HCT116 (cell line): ENCODE data around the gene TBC1D2B. TPM values are rescaled to one million over a fixed set of nuclear protein-coding genes. Genes with fewer than 3 reads are reported as not detected.

ENCODE experiments used
- ATAC-seq: fragments of 200-7000 bp; cut with Tn5 transposase; 2 replicates; pipeline ENCODE4 v1.9.1; 2020; ENCODE audit warnings: mild to moderate bottlenecking, moderate library complexity
- BruUV-seq: library from RNA; stranded (reverse); fragments of 400-500 nt; replicated peaks from 2 replicates; lab custom pipeline; 2021; lab: Mats Ljungman, UMichigan
- CTCF ChIA-PET: fragments of 300-600 bp; sonication (Branson Sonifier 250); formaldehyde crosslinking; loops from one replicate; lab custom pipeline; 2021; ENCODE audit warnings: antibody characterized with exemption; lab: Charles Lee
- POLR2A ChIA-PET: fragments of 300-600, 350-600 bp; sonication (Branson Sonifier 250); formaldehyde crosslinking; loops from one replicate; lab custom pipeline; 2021; ENCODE audit warnings: antibody characterized with exemption; lab: Charles Lee
- RAD21 ChIA-PET, 2 experiments: fragments of 300-600 bp; sonication (Branson Sonifier 250); formaldehyde crosslinking; loops; one replicate each; lab custom pipeline; 2023; ENCODE audit warnings: low total read pairs in 2 of 2; ENCODE audit not compliant: uncharacterized antibody in 2 of 2, unreplicated experiment in 2 of 2, low non-redundant PET in 1 of 2; lab: Charles Lee
- DNase-seq: peaks from one replicate; pipeline ENCODE4 v3.0.0-alpha.2; 2010; ENCODE audit warnings: low read depth, low spot score
- H2AFZ ChIP-seq: fragments of 200-600 bp; shearing (Covaris generic), sonication (generic); 2 replicates; pipeline ENCODE4 v1.6.1; 2017; ENCODE audit warnings: low read depth, mixed run types, mixed read lengths, antibody characterized with exemption, low read length; ENCODE audit not compliant: poor library complexity, severe bottlenecking
- H3K27ac ChIP-seq: 2 replicates; pipeline ENCODE4 v1.5.1; 2012; ENCODE audit warnings: low read depth, low read length
- H3K27me3 ChIP-seq: fragments of 200-600 bp; sonication (generic); 2 replicates; pipeline ENCODE4 v1.6.1; 2016; ENCODE audit warnings: mixed run types, low read length, mixed read lengths; ENCODE audit not compliant: insufficient read depth
- H3K36me3 ChIP-seq, 2 experiments: fragments of 200-500 bp in 1 of 2; fragments of 200-600 bp in 1 of 2; sonication (Bioruptor generic) in 1 of 2; sonication (generic) in 1 of 2; 2 replicates each; pipeline versions ENCODE4 v1.5.1 to v1.6.1; 2014 to 2016; ENCODE audit warnings: low read length in 2 of 2, inconsistent platforms in 1 of 2, mixed read lengths in 1 of 2, mixed run types in 1 of 2; ENCODE audit not compliant: insufficient read depth in 2 of 2, control insufficient read depth in 1 of 2
- H3K4me1 ChIP-seq, 2 experiments: fragments of 200-600 bp in 1 of 2; sonication (generic) in 1 of 2; 2 replicates each; pipeline versions ENCODE4 v1.5.1 to v1.6.1; 2012 to 2017; ENCODE audit warnings: low read length in 2 of 2, inconsistent platforms in 1 of 2, mild to moderate bottlenecking in 1 of 2, mixed read lengths in 1 of 2, mixed run types in 1 of 2, moderate library complexity in 1 of 2; ENCODE audit not compliant: insufficient read depth in 2 of 2, control insufficient read depth in 1 of 2
- H3K4me2 ChIP-seq: fragments of 200-600 bp; sonication (generic); 2 replicates; pipeline ENCODE4 v1.6.1; 2017; ENCODE audit warnings: mixed run types, low read length, mixed read lengths
- H3K4me3 ChIP-seq, 2 experiments: fragments of 200-600 bp in 1 of 2; sonication (generic) in 1 of 2; replicated peaks in 1 of 2; 2 replicates each; pipeline ENCODE4 v1.5.1; 2011 to 2016; ENCODE audit warnings: low read length in 2 of 2, control low read depth in 1 of 2, low read depth in 1 of 2, mild to moderate bottlenecking in 1 of 2, mixed read lengths in 1 of 2, mixed run types in 1 of 2
- H3K79me2 ChIP-seq: fragments of 200-600 bp; sonication (generic); 2 replicates; pipeline ENCODE4 v1.6.1; 2017; ENCODE audit warnings: mild to moderate bottlenecking, mixed run types, low read length, moderate library complexity, mixed read lengths; ENCODE audit not compliant: insufficient read depth
- H3K9ac ChIP-seq: fragments of 200-600 bp; sonication (generic); 2 replicates; pipeline ENCODE4 v1.6.1; 2016; ENCODE audit warnings: low read length, mixed read lengths
- H3K9me2 ChIP-seq: fragments of 200-600 bp; sonication (generic), shearing (Covaris generic); 2 replicates; pipeline ENCODE4 v1.6.1; 2017; ENCODE audit warnings: mixed run types, mild to moderate bottlenecking, moderate library complexity; ENCODE audit not compliant: insufficient read depth
- H3K9me3 ChIP-seq, 2 experiments: fragments of 200-500 bp in 1 of 2; fragments of 200-600 bp in 1 of 2; sonication (Bioruptor generic) in 1 of 2; sonication (generic) in 1 of 2; 2 replicates each; pipeline ENCODE4 v1.6.1; 2014 to 2017; ENCODE audit warnings: low read length in 2 of 2, mixed read lengths in 2 of 2, inconsistent platforms in 1 of 2, low read depth in 1 of 2, mild to moderate bottlenecking in 1 of 2, mixed run types in 1 of 2, moderate library complexity in 1 of 2; ENCODE audit not compliant: control insufficient read depth in 1 of 2, insufficient read depth in 1 of 2
- H4K20me1 ChIP-seq: fragments of 200-600 bp; sonication (generic), shearing (Covaris generic); 2 replicates; pipeline ENCODE4 v1.6.1; 2017; ENCODE audit warnings: mixed run types, mild to moderate bottlenecking, moderate library complexity; ENCODE audit not compliant: insufficient read depth
- CBX3 ChIP-seq: IDR thresholded peaks from 2 replicates; pipeline ENCODE4 v1.6.1; 2012; ENCODE audit warnings: low read depth
- EGR1 ChIP-seq: IDR thresholded peaks from 2 replicates; pipeline ENCODE4 v1.6.1; 2012; ENCODE audit warnings: low read depth
- ELF1 ChIP-seq: IDR thresholded peaks from 2 replicates; pipeline ENCODE4 v1.6.1; 2012; ENCODE audit warnings: low read depth, borderline replicate concordance
- POLR2A ChIP-seq: IDR thresholded peaks from 2 replicates; pipeline ENCODE4 v1.7.0; 2011; ENCODE audit warnings: borderline replicate concordance; ENCODE audit not compliant: insufficient read depth, insufficient read length; ENCODE audit errors: extremely low read depth
- POLR2AphosphoS5 ChIP-seq: IDR thresholded peaks from 2 replicates; pipeline ENCODE4 v1.6.1; 2011; ENCODE audit warnings: mild to moderate bottlenecking, low read depth, low read length, moderate library complexity
- SIN3A ChIP-seq: IDR thresholded peaks from 2 replicates; pipeline ENCODE4 v1.6.1; 2012; ENCODE audit warnings: low read depth
- SP1 ChIP-seq: IDR thresholded peaks from 2 replicates; pipeline ENCODE4 v1.6.1; 2012; ENCODE audit warnings: low read depth
- SRF ChIP-seq: IDR thresholded peaks from 2 replicates; pipeline ENCODE4 v1.6.1; 2012; ENCODE audit warnings: low read depth
- TCF7L2 ChIP-seq: IDR thresholded peaks from 2 replicates; pipeline ENCODE4 v1.7.0; 2011; ENCODE audit warnings: borderline replicate concordance, inconsistent platforms; ENCODE audit not compliant: insufficient read depth, insufficient read length; ENCODE audit errors: extremely low read depth
- YY1 ChIP-seq: IDR thresholded peaks from 2 replicates; pipeline ENCODE4 v1.6.1; 2011; ENCODE audit warnings: low read length, low read depth, moderate library complexity, mild to moderate bottlenecking; ENCODE audit not compliant: insufficient replicate concordance; ENCODE audit errors: extremely low read depth
- ZFX ChIP-seq: fragments of 450-650 bp; IDR thresholded peaks from 2 replicates; pipeline ENCODE4 v1.6.1; 2017
- ZNF274 ChIP-seq: fragments of 200-500 bp; sonication (Bioruptor generic); IDR thresholded peaks from 2 replicates; pipeline ENCODE4 v1.6.1; 2014; ENCODE audit warnings: mild to moderate bottlenecking, low read depth, low read length, inconsistent platforms
- intact Hi-C: fragments of 100-400 bp; cut with micrococcal nuclease; formaldehyde crosslinking; loops from 2 replicates; pipeline ENCODE4 v1.10.0; 2022
- total RNA-seq: library from RNA; stranded (reverse); gene quantifications from one replicate; pipeline ENCODE4 v1.2.1, GENCODE V29; 2021; ENCODE audit not compliant: unreplicated experiment
- TF ChIP-seq, protein P1 (sequence below): IDR thresholded peaks from 2 replicates; pipeline ENCODE4 v1.6.1; 2011; ENCODE audit warnings: mild to moderate bottlenecking, low read length, moderate library complexity; ENCODE audit not compliant: insufficient replicate concordance; ENCODE audit errors: extremely low read depth
- TF ChIP-seq, protein P2 (sequence below): IDR thresholded peaks from 2 replicates; pipeline ENCODE4 v1.6.1; 2012

Gene TBC1D2B
- total RNA-seq, 1 experiment from 2014 or later: 16.6 TPM

- H3K4me1 ChIP-seq: no peaks in the 10 kb centered on the region
- ATAC-seq (no peak), DNase-seq (no peak)
- H3K27me3 ChIP-seq: no peaks in the 10 kb centered on the region
- no peaks in the 10 kb centered on the region for H3K79me2 ChIP-seq
- ChIA-PET RAD21 (no interaction called here), CTCF (interaction anchor here (1.4 kb wide), 1 partner anchor 11 kb away, joined by 4 read pairs; no protein-coding TSS in a partner anchor), POLR2A (no interaction called here)
- BruUV-seq: no TSS peak
- H3K36me3 ChIP-seq: no peaks in the 10 kb centered on the region
- no peak overlapping the region for H3K27ac ChIP-seq
- H3K9me2 ChIP-seq: no peaks in the 10 kb centered on the region
- intact Hi-C loops: no loop called here
- no peaks in the 10 kb centered on the region for H3K9me3 ChIP-seq
- no peak for TF ChIP-seq TCF7L2
- TF ChIP-seq ZFX: no peak
- no peak for TF ChIP-seq POLR2A
- TF ChIP-seq, protein P1, sequence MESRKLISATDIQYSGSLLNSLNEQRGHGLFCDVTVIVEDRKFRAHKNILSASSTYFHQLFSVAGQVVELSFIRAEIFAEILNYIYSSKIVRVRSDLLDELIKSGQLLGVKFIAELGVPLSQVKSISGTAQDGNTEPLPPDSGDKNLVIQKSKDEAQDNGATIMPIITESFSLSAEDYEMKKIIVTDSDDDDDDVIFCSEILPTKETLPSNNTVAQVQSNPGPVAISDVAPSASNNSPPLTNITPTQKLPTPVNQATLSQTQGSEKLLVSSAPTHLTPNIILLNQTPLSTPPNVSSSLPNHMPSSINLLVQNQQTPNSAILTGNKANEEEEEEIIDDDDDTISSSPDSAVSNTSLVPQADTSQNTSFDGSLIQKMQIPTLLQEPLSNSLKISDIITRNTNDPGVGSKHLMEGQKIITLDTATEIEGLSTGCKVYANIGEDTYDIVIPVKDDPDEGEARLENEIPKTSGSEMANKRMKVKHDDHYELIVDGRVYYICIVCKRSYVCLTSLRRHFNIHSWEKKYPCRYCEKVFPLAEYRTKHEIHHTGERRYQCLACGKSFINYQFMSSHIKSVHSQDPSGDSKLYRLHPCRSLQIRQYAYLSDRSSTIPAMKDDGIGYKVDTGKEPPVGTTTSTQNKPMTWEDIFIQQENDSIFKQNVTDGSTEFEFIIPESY: no peak
- TF ChIP-seq YY1: no peak
- no peak for TF ChIP-seq POLR2AphosphoS5
- TF ChIP-seq EGR1: no peak
- no peak for TF ChIP-seq SRF
- TF ChIP-seq ZNF274: no peak
- TF ChIP-seq, protein P2, sequence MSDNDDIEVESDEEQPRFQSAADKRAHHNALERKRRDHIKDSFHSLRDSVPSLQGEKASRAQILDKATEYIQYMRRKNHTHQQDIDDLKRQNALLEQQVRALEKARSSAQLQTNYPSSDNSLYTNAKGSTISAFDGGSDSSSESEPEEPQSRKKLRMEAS: no peak
- TF ChIP-seq ELF1: no peak
- no peak for TF ChIP-seq CBX3
- TF ChIP-seq SIN3A: no peak
- no peak for TF ChIP-seq SP1
- no peak overlapping the region for H3K9ac ChIP-seq
- H2AFZ ChIP-seq: no peak overlapping the region
- H3K4me2 ChIP-seq: no peak overlapping the region
- no peak overlapping the region for H3K4me3 ChIP-seq
- H4K20me1 ChIP-seq: no peaks in the 10 kb centered on the region
These were observed 20.2 kb upstream of the TBC1D2B start for GRCh38 chr15:78097667-78098066.
